ENCODE data around the gene UBE2D2. TPM values are rescaled to one million over a fixed set of nuclear protein-coding genes. Genes with fewer than 3 reads are reported as not detected.
"Not testable (repeated sequence)": the region's sequence is repeated elsewhere in the genome, so short reads cannot be mapped to it uniquely, and the experiment has no call there.

The UBE2D2 gene
- polyA plus RNA-seq, 5 donors, result 139 to 179 (median 159) TPM

- no peak for DNase-seq
These were observed 16.7 kb downstream of the UBE2D2 start for GRCh38 chr5:139577689-139578290.

GRCh38 chr5:139578325-139578724 lies 17.2 kb downstream of the UBE2D2 start:
- DNase-seq, result no peak

GRCh38 chr5:139582181-139582580 lies 21.0 kb downstream of the UBE2D2 start:
- DNase-seq, result not testable (repeated sequence)

GRCh38 chr5:139584137-139584536 lies 23.0 kb downstream of the UBE2D2 start:
- DNase-seq, result no peak

GRCh38 chr5:139588116-139588515 lies 27.0 kb downstream of the UBE2D2 start:
- not testable (repeated sequence) for DNase-seq

DNA sequence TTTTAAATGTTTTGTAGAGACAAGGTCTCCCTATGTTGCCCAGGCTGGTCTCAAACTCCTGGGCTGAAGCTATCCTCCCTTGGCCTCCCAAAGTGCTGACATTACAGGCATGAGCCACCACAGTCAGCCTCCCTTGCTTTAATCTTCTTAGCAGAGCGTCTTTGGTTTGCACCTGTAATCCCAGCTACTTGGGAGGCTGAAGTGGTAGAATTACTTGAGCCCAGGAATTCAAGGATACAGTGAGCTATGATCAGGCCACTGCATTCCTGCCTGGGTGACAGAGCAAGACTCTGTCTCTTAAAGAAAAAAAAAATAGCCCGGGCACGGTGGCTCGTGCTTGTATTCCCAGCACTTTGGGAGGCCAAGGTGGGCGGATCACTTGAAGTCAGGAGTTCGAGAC lies 27.8 kb downstream of the UBE2D2 start:
- DNase-seq, result no peak

DNA sequence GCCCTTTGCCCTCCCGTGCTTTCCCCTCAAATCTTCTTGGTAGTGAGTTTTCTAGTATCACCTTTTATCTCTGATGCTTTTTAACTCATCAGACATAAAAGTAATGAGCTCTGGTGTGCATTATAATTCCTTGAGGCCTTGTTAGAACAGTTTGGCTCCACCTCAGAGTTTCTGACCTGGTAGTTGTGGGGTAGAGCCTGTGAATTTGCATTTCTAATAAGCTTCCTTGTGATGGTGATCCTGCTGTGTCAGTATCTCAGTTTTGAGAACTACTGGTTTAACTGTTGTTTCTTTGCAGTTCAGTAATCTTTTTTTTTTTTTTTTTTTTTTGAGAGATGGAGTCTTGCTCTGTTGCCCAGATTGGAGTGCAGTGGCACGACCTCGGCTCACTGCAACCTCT lies 31.1 kb downstream of the UBE2D2 start:
- no peak for DNase-seq

DNA sequence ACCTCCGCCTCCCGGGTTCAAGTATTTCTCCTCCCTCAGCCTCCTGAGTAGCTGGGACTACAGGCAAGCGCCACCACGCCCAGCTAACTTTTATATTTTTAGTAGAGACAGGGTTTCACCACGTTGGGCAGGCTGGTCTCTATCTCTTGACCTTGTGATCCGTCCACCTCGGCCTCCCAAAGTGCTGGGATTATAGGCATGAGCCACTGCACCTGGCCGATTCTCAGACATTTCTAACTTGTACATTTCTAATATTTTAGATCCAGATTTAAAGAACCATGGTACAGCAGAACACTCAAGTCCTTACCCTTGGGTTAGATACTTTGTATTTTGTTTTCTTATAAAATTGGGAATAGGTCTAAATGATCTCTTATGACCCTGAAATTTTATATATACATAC lies 31.9 kb downstream of the UBE2D2 start:
- DNase-seq, result not testable (repeated sequence)

DNA sequence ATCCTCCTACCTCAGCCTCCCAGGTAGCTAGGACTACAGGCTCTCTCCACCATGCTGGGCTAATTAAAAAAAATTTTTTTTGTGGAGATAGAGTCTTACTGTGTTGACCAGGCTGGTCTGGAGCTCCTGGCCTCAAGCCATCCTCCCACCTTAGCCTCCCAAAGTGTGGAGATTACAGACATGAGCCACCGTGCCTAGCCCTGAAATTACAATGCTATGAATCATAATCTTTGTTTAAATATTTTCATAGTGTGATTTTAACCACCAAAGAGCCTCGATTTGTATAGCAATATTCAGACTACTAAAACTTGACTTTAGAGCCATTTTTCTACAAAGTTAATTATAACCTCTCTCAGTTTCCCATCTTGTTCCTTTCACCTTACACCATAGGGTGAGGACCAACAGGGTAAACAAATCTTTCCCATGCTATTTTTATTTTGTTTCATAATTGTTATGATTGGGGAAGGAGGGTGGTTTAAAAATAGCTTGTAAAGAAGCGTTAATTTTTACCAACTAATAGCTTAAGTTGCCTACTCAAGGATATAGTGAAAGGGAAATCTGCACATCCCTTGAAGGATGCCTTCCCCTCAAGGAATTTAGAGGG lies 32.7 kb downstream of the UBE2D2 start:
- no peak for DNase-seq

DNA sequence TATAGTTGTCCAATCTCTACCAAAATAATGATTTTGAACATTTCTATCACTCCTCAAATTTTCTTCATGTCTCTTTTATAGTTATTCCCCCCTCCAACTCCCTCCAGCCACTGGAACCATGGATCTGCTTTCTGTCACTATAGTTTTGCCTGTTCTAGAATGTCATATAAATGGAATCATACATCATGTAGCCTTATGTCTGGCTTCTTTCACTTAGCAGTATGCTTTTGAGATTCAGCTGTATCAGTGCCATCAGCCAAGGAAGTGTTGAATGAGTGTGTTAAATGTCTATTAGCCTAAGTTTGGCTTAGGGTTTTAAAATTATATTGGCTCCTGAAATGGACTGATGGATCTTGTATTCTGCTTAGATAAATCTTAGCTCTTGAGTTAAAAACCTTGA lies 36.0 kb downstream of the UBE2D2 start:
- DNase-seq, result no peak

- DNase-seq, result not testable (repeated sequence)
These were observed 37.4 kb downstream of the UBE2D2 start for GRCh38 chr5:139598601-139598965.

- no peak for DNase-seq
These were observed 39.3 kb downstream of the UBE2D2 start for GRCh38 chr5:139600336-139600949.

DNA sequence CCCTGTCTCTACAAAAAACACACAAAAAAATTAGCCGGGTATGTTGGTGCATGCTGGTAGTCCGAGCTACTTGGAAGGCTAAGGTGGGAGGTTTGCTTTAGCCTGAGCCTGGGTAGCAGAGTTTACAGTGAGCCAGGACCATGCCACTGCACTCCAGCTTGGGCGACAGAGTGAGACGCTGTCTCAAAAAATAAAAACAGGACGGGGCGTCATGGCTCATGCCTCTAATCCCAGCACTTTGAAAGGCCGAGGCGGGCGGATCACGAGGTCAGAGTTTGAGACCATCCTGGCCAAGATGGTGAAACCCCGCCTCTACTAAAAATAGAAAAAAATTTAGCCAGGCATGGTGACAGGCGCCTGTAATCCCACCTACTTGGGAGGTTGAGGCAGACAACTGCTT lies 40.3 kb downstream of the UBE2D2 start:
- no peak for DNase-seq

GRCh38 chr5:139601948-139602347 lies 40.8 kb downstream of the UBE2D2 start:
- DNase-seq, result not testable (repeated sequence)

DNA sequence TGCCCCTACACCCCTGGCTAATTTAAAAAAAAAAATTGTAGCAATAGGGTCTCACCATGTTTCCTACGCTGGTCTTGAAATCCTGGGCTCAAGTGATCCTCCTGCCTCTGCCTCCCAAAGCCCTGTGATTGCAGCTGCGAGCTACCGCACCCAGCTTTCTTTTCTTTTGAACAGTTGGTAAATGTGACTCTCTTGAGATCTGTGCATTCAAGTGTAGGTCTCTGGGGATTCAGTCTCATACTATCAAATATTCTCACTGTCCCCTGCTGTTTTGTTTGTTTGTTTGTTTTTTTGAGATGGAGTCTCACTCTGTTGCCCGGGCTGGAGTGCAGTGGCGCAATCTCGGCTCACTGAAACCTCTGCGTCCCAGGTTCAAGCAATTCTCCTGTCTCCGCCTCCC lies 44.7 kb downstream of the UBE2D2 start:
- no peak for DNase-seq

GRCh38 chr5:139611703-139612584 lies 50.8 kb downstream of the UBE2D2 start:
- DNase-seq, result no peak

DNA sequence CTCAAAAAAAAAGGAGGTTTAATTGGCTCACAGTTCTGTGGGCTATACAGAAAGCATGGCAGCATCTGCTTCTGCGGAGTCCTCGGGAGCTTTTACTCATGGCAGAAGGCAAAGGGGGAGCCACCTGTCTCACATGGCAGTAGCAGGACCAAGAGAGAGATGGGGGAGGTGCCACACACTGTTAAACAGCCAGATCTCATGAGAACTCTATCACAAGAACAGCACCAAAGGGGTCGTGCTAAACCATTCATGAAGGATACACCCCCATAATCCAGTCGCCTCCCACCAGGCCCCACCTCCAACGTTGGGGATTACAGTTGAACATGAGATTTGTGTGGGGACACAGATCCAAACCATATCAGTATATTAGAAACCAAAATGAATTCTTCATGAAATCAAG lies 58.7 kb downstream of the UBE2D2 start:
- no peak for DNase-seq

DNA sequence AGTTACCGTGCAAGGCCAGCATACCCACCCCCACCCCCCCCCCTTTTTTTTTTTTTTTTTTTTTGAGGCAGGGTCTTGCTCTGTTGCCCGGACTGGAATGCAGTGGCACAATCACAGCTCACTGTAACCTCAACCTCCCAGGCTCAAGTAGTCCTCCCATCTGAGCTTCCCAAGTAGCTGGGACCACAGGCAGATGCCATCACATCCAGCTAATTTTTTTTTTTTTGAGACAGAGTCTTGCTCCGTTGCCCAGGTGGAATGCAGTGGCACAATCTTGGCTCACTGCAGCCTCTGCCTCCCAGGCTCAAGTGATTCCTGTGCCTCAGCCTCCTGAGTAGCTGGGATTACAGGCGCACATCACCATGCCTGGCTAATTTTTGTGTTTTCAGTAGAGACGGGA lies 64.3 kb downstream of the UBE2D2 start:
- not testable (repeated sequence) for DNase-seq

DNA sequence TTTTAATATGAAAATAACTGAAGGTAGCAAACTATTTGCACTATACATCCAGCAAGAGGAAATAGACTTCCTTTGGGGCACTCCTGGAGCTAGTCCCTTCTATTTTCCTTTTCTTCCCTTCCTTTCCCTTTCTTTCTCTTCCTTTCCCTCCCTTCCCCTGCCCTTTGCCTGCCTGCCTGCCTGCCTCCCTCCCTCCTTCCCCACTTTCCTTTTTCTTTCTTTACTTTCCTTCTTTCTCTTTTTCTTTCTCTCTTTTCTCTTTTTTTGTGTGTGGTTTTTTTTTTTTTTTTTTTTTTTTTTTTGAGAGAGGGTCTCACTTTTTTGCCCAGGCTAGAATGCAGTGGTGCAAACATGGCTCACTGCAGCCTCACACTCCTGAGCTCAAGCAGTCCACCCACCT lies 69.7 kb downstream of the UBE2D2 start:
- DNase-seq, result no peak

GRCh38 chr5:139631520-139632165 lies 70.5 kb downstream of the UBE2D2 start:
- DNase-seq, result no peak

DNA sequence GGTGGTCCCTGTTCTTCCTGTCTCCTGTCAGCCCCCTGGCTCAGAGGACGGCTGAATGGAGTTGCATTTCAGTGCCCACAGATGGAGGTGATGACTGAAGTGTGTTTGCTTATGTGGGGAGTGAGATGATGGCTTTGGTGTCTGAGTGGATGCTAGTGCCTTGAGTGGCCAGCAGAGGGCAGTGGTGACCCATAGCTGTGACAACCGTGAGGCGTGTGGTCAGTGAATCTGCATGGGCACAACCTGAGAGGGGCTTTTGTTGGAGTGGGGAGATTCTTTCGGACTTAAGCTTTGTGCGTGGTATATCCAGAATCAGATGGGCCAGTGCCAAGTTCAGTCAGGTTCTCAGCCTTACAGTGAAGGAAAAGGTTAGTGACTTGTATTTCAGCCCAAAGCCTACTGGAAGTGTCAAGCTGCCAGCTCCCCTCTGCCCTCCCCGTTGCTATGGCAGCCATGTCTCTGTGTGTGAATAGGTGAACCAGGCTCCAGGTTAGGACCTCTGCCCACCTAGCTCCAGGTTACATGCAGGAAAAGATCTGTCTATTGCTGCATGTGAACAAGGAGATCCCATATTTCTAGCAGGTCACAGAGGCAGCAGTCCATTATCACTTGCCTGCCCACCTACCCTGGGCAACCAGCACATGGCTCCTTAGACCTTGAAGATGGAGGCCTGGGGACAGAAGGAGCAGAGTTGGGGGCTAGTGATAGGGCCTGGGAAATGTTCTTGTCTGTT lies 72.3 kb downstream of the UBE2D2 start:
- DNase-seq, result peak in 1 of 2 donors; percentile 78

GRCh38 chr5:139634028-139634325 lies 72.8 kb downstream of the UBE2D2 start:
- no peak for DNase-seq

Measured in right lung (tissue), 5 donors.